Erythroblast (primary cell): ENCODE results near the gene NKIRAS1.

Experiments
- GATA1 ChIP-seq: IDR thresholded peaks from 2 replicates; pipeline ENCODE4 v1.6.1; 2011; ENCODE audit warnings: low read depth, mild to moderate bottlenecking, control low read depth, low read length, moderate library complexity
- POLR2A ChIP-seq: IDR thresholded peaks from 2 replicates; pipeline ENCODE4 v1.6.1; 2011; ENCODE audit warnings: mild to moderate bottlenecking, low read length

- no peak for TF ChIP-seq POLR2A
- TF ChIP-seq GATA1: no peak
These were observed 9.5 kb upstream of the NKIRAS1 start for GRCh38 chr3:23926246-23926645.
